Measurements from ENCODE around the gene MYO18A.

- TF ChIP-seq CTCF (IDR thresholded peaks at IDR 0.05) (no peak), POLR2AphosphoS5 (IDR thresholded peaks at IDR 0.05) (no peak), EP300 (IDR thresholded peaks at IDR 0.05; ENCODE audit: low read depth) (no peak), POLR2A (IDR thresholded peaks at IDR 0.05) (no peak)
These were observed 129.0 kb downstream of the MYO18A start for GRCh38 chr17:29051194-29051593.
